ENCODE data around the gene TUBGCP5. TPM values are rescaled to one million over a fixed set of nuclear protein-coding genes. Genes with fewer than 3 reads are reported as not detected.
A peak's percentile ranks its signal among the peaks of the same experiment; 100 is the strongest.

TUBGCP5 gene
- total RNA-seq, 1 experiment from 2014 or later: 23.3 TPM

DNA sequence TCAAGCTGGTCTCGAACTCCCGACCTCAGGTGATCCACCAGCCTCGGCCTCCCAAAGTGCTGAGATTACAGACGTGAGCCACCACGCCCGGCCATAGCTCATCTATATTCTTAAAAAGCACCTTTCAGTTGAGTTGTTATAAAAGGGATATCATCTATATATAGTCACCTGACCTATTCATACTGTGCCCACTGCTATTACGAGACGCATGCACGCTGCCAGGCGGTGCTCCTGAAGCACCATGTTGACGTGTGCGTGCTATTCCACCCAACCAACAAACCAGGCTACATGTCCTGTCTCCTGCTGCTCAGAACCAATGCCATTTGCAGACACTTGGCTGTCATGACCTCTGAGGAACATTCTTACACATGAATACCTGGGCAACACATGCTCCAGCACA is 76.8 kb downstream of the TUBGCP5 start:
- ChIA-PET POLR2A (interaction anchor here (1.0 kb wide), 1 partner anchor 12 kb away, joined by 4 read pairs; no protein-coding TSS in a partner anchor), CTCF (no interaction called here)
- H3K4me1 ChIP-seq (ENCODE audit: control insufficient read depth, insufficient read depth, low read length): peaks cover 43% of the 10 kb centered on the region
- H3K36me3 ChIP-seq (ENCODE audit: control insufficient read depth, insufficient read depth, low read length): no peaks in the 10 kb centered on the region
- no peak overlapping the region for H3K4me3 ChIP-seq (ENCODE audit: low read depth in 2 of 2, low read length in 2 of 2)
- no peak overlapping the region for H3K27ac ChIP-seq (ENCODE audit: low read length)
- H3K9me3 ChIP-seq (ENCODE audit: control insufficient read depth, insufficient read depth, low read depth, low read length): no peaks in the 10 kb centered on the region
- no peaks in the 10 kb centered on the region for H3K27me3 ChIP-seq (ENCODE audit: control insufficient read depth, insufficient read depth, low read length)
- ATAC-seq (no peak), DNase-seq (ENCODE audit: low read depth, low spot score) (no peak)
- in situ Hi-C loops (cut with HindIII; ENCODE audit: low pct_unique_long_range_greater_than_20kb, low sequenced_read_pairs): no loop called here
- intact Hi-C loops (cut with micrococcal nuclease; ENCODE audit: unreplicated experiment): no loop called here
- BruUV-seq (replicated peaks): TSS peak; percentile 77
- TF ChIP-seq POLR2AphosphoS5 (IDR thresholded peaks at IDR 0.05; ENCODE audit: low read depth, low read length): no peak

- Histone ChIP-seq H3K27ac (ENCODE audit: low read length) (no peak overlapping the region), H3K4me3 (ENCODE audit: low read depth in 2 of 2, low read length in 2 of 2) (no peak overlapping the region)
- CTCF ChIA-PET: no interaction called here
Measured at GRCh38 chr15:22961762-22962161, 77.6 kb downstream of the TUBGCP5 start.

More at GRCh38 chr15:22961762-22962161, 77.6 kb downstream of the TUBGCP5 start:
- Histone ChIP-seq H3K9me3 (ENCODE audit: control insufficient read depth, insufficient read depth, low read depth, low read length) (no peaks in the 10 kb centered on the region), H3K4me1 (ENCODE audit: control insufficient read depth, insufficient read depth, low read length) (peaks cover 36% of the 10 kb centered on the region), H3K27me3 (ENCODE audit: control insufficient read depth, insufficient read depth, low read length) (no peaks in the 10 kb centered on the region), H3K36me3 (ENCODE audit: control insufficient read depth, insufficient read depth, low read length) (no peaks in the 10 kb centered on the region)
- BruUV-seq (replicated peaks): no TSS peak
- no peak for ATAC-seq
- POLR2A ChIA-PET: interaction anchor here (1.0 kb wide), 1 partner anchor 12 kb away, joined by 4 read pairs; no protein-coding TSS in a partner anchor
- intact Hi-C loops (cut with micrococcal nuclease; ENCODE audit: unreplicated experiment) (no loop called here), in situ Hi-C loops (cut with HindIII; ENCODE audit: low pct_unique_long_range_greater_than_20kb, low sequenced_read_pairs) (no loop called here)
- DNase-seq (ENCODE audit: low read depth, low spot score): no peak
- TF ChIP-seq CTCF (IDR thresholded peaks at IDR 0.05) (no peak), POLR2AphosphoS5 (IDR thresholded peaks at IDR 0.05; ENCODE audit: low read depth, low read length) (no peak), SIN3A (IDR thresholded peaks at IDR 0.05; ENCODE audit: borderline replicate concordance, insufficient read depth, low read depth, low read length) (no peak), TCF7L2 (IDR thresholded peaks at IDR 0.05; ENCODE audit: low read depth, low read length) (no peak)
- TF ChIP-seq, protein P1, sequence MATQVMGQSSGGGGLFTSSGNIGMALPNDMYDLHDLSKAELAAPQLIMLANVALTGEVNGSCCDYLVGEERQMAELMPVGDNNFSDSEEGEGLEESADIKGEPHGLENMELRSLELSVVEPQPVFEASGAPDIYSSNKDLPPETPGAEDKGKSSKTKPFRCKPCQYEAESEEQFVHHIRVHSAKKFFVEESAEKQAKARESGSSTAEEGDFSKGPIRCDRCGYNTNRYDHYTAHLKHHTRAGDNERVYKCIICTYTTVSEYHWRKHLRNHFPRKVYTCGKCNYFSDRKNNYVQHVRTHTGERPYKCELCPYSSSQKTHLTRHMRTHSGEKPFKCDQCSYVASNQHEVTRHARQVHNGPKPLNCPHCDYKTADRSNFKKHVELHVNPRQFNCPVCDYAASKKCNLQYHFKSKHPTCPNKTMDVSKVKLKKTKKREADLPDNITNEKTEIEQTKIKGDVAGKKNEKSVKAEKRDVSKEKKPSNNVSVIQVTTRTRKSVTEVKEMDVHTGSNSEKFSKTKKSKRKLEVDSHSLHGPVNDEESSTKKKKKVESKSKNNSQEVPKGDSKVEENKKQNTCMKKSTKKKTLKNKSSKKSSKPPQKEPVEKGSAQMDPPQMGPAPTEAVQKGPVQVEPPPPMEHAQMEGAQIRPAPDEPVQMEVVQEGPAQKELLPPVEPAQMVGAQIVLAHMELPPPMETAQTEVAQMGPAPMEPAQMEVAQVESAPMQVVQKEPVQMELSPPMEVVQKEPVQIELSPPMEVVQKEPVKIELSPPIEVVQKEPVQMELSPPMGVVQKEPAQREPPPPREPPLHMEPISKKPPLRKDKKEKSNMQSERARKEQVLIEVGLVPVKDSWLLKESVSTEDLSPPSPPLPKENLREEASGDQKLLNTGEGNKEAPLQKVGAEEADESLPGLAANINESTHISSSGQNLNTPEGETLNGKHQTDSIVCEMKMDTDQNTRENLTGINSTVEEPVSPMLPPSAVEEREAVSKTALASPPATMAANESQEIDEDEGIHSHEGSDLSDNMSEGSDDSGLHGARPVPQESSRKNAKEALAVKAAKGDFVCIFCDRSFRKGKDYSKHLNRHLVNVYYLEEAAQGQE (IDR thresholded peaks at IDR 0.05; ENCODE audit: insufficient read depth in 1 of 2, low read depth in 2 of 2, low read length in 1 of 2): no peak

All from Panc1 (cell line).